GM12878 (cell line): ENCODE measurements around the gene BCAS2. TPM values are rescaled to one million over a fixed set of nuclear protein-coding genes. Genes with fewer than 3 reads are reported as not detected.

Source experiments
- ATAC-seq: fragments of 200-7000 bp; cut with Tn5 transposase; 3 replicates; pipeline ENCODE4 v1.9.1; 2020; ENCODE audit warnings: mild to moderate bottlenecking, moderate library complexity
- BruUV-seq: library from RNA; stranded (reverse); fragments of 400-500 nt; replicated peaks from 2 replicates; lab custom pipeline; 2021; lab: Mats Ljungman, UMichigan
- CTCF ChIA-PET: fragments of 300-600 bp; sonication (Branson Sonifier 250); formaldehyde crosslinking; extraction: SDS; loops from one replicate; lab custom pipeline; 2021; ENCODE audit warnings: inconsistent platforms; lab: Yijun Ruan, JAX
- POLR2A ChIA-PET: fragments of 350-600 bp; formaldehyde crosslinking; extraction: SDS; loops from one replicate; lab custom pipeline; 2021; ENCODE audit warnings: inconsistent platforms; lab: Charles Lee
- RAD21 ChIA-PET: fragments of 300-600 bp; sonication (Branson Sonifier 250); formaldehyde crosslinking; loops from one replicate; lab custom pipeline; 2023; ENCODE audit warnings: antibody characterized with exemption; ENCODE audit not compliant: unreplicated experiment; lab: Charles Lee
- SMC1A ChIA-PET: fragments of 300-600 bp; sonication (Branson Sonifier 250); formaldehyde crosslinking; loops from one replicate; lab custom pipeline; 2023; ENCODE audit not compliant: unreplicated experiment, uncharacterized antibody; lab: Charles Lee
- DNase-seq: peaks from one replicate; pipeline ENCODE4 v3.0.0-alpha.2; 2011; ENCODE audit warnings: low read depth, low spot score
- FAIRE-seq: peaks from 3 replicates; lab custom pipeline; 2011; peaks lifted over from hg19 to GRCh38; lab: Jason Lieb, UNC
- H2AFZ ChIP-seq: 2 replicates; pipeline ENCODE4 v1.6.0; 2011; ENCODE audit warnings: low read depth, low read length, control low read depth; ENCODE audit not compliant: control insufficient read depth
- H3K27ac ChIP-seq: 2 replicates; pipeline ENCODE4 v1.5.1; 2011; ENCODE audit warnings: control low read depth; ENCODE audit not compliant: control insufficient read depth, insufficient read depth
- H3K27me3 ChIP-seq, 2 experiments: replicated peaks in 1 of 2; 2 replicates each; pipeline versions ENCODE4 v1.6.0 to v1.6.1; 2011; ENCODE audit warnings: low read length in 1 of 2; ENCODE audit not compliant: control insufficient read depth in 2 of 2, insufficient read depth in 2 of 2
- H3K36me3 ChIP-seq, 2 experiments: 2 replicates each; pipeline ENCODE4 v1.5.1; 2011; ENCODE audit warnings: low read length in 1 of 2; ENCODE audit not compliant: control insufficient read depth in 2 of 2, insufficient read depth in 2 of 2
- H3K4me1 ChIP-seq: 2 replicates; pipeline ENCODE4 v1.6.1; 2011; ENCODE audit warnings: mild to moderate bottlenecking, low read length, moderate library complexity, mixed read lengths; ENCODE audit not compliant: control insufficient read depth, insufficient read depth
- H3K4me2 ChIP-seq: 2 replicates; pipeline ENCODE4 v1.6.0; 2011; ENCODE audit warnings: control low read depth; ENCODE audit not compliant: control insufficient read depth, insufficient read depth
- H3K4me3 ChIP-seq: fragments of 200-600 bp; sonication (generic); 2 replicates; pipeline ENCODE4 v1.5.1; 2016
- H3K79me2 ChIP-seq: 2 replicates; pipeline ENCODE4 v1.6.0; 2011; ENCODE audit warnings: low read length; ENCODE audit not compliant: control insufficient read depth, insufficient read depth
- H3K9ac ChIP-seq: 2 replicates; pipeline ENCODE4 v1.8.0; 2011; ENCODE audit warnings: low read length, control low read depth, mixed read lengths; ENCODE audit not compliant: control insufficient read depth, insufficient read depth
- H3K9me3 ChIP-seq: replicated peaks from 3 replicates; pipeline ENCODE4 v1.5.1; 2011; ENCODE audit warnings: mild to moderate bottlenecking, low read length; ENCODE audit not compliant: control insufficient read depth, insufficient read depth
- H4K20me1 ChIP-seq: 2 replicates; pipeline ENCODE4 v1.6.0; 2011; ENCODE audit not compliant: control insufficient read depth, insufficient read depth
- BMI1 ChIP-seq: fragments of 450-650 bp; IDR thresholded peaks from 2 replicates; pipeline ENCODE4 v1.6.1; 2016; ENCODE audit warnings: mild to moderate bottlenecking, moderate library complexity, borderline replicate concordance
- JUNB ChIP-seq: IDR thresholded peaks from 2 replicates; pipeline ENCODE4 v1.6.1; 2016; ENCODE audit warnings: antibody characterized with exemption, mild to moderate bottlenecking
- MTA3 ChIP-seq: IDR thresholded peaks from 2 replicates; pipeline ENCODE4 v1.6.1; 2012; ENCODE audit warnings: low read length, inconsistent platforms, borderline replicate concordance
- NR2C1 ChIP-seq: fragments of 450-650 bp; IDR thresholded peaks from 2 replicates; pipeline ENCODE4 v1.6.1; 2017; ENCODE audit warnings: antibody characterized with exemption, mild to moderate bottlenecking, moderate library complexity
- NR2F1 ChIP-seq: fragments of 450-650 bp; conservative IDR thresholded peaks from 2 replicates; pipeline ENCODE4 v1.6.1; 2017; ENCODE audit warnings: mild to moderate bottlenecking
- SMAD5 ChIP-seq: IDR thresholded peaks from 2 replicates; pipeline ENCODE4 v1.6.1; 2016; ENCODE audit warnings: antibody characterized with exemption, low read depth
- WGBS: methylation state at CpG from one replicate; pipeline ENCODE4 v1.1.6; 2016; ENCODE audit warnings: low lambda C conversion rate; ENCODE audit not compliant: insufficient replicate concordance, insufficient coverage; ENCODE audit errors: missing lambda C conversion rate; 5-methylcytosine and 5-hydroxymethylcytosine counted together
- in situ Hi-C: fragments of 300-500 bp; cut with MboI; formaldehyde crosslinking; loops from 9 replicates; pipeline ENCODE4 v1.14.3; 2018; ENCODE audit warnings: mixed read lengths
- intact Hi-C: fragments of 100-400 bp; cut with micrococcal nuclease; formaldehyde crosslinking; loops from one replicate; pipeline ENCODE4 v1.14.2; 2022; ENCODE audit not compliant: unreplicated experiment
- polyA plus RNA-seq, 11 experiments: library from polyadenylated mRNA; depleted of rRNA in 4 of 11; unstranded in 6 of 11; stranded (reverse) in 5 of 11; fragments of >200 nt; fragmentation: Nextera tagmentation in 4 of 11; fragmentation: Illumina TruSeq in 1 of 11; extraction: Ambion mirVana in 4 of 11; extraction: Trizol in 1 of 11; gene quantifications; 1 replicate in 1 of 11; 2 replicates in 10 of 11; pipeline versions ENCODE4 v1.2.1 to v1.2.3, GENCODE V29; 2011 to 2016; ENCODE audit warnings: inconsistent platforms in 2 of 11, missing spikeins in 2 of 11, low read depth in 1 of 11
- total RNA-seq, 4 experiments: library from RNA; depleted of rRNA in 3 of 4; stranded (reverse); fragments of >200 nt in 3 of 4; fragmentation: Illumina TruSeq in 1 of 4; extraction: Trizol in 1 of 4; gene quantifications; 2 replicates each; pipeline versions ENCODE4 v1.2.1 to v1.2.3, GENCODE V29; 2013 to 2021
- TF ChIP-seq, protein P1 (sequence below): IDR thresholded peaks from 2 replicates; pipeline ENCODE4 v1.6.1; 2011; ENCODE audit warnings: borderline replicate concordance, low read depth, mild to moderate bottlenecking, moderate library complexity, mixed read lengths, low read length; ENCODE audit not compliant: insufficient read depth; ENCODE audit errors: extremely low read length
- TF ChIP-seq, protein P2 (sequence below): fragments of 450-650 bp; formaldehyde crosslinking; IDR thresholded peaks from 2 replicates; pipeline ENCODE4 v1.4.0; 2020; ENCODE audit warnings: mild to moderate bottlenecking, moderate library complexity
- TF ChIP-seq, protein P3 (sequence below): fragments of 450-650 bp; formaldehyde crosslinking; IDR thresholded peaks from 2 replicates; pipeline ENCODE4 v1.5.0; 2022; ENCODE audit warnings: mild to moderate bottlenecking, missing genetic modification characterization
- TF ChIP-seq, protein P4 (sequence below): fragments of 450-650 bp; IDR thresholded peaks from 2 replicates; pipeline ENCODE4 v1.6.1; 2016; ENCODE audit warnings: mild to moderate bottlenecking

BCAS2 gene
- total and polyA plus RNA-seq, 10 of the 15 experiments (the other 5 are each of a cell fraction or from before 2014, with no cell fraction given): 37.3 to 129 (median 60.7) TPM

DNA sequence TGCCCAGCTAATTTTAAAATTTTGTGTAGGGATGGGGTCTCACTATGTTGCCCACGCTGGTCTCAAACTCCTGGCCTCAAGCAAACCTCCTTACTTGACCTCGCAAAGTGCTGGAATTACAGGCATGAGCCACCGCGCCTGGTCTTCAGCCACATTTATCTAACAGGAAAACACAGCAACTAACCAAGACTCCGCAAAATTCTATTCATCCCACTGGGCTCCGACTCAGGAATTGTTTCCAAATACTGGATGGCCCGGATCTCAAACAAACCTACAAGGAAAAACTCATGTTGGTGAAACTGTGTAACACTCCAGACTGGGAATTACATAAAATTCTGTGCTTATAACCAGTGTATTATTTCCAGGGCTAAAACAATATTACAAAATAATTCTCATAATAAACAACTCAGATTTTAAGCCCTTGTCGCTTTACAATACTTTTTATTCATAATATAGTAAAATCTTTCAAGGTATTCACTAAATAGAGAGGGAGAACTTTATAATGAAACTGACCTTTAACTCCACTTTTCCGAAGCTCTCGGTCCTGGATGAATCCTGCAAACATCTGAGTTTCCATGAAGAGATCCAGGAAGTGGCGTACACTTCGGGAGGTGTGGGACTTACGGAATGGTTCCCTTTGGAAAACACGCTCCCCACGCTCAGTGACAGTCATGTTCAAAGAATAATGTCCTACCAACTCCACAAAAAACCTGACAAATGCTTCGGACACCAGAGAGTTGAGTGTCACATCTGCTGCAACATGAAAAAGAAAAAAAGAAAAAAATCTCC is 6.0 kb upstream of the BCAS2 start:
- TF ChIP-seq NR2C1 (no peak), BMI1 (no peak), MTA3 (no peak), NR2F1 (no peak), SMAD5 (no peak), JUNB (no peak)
- TF ChIP-seq, protein P1, sequence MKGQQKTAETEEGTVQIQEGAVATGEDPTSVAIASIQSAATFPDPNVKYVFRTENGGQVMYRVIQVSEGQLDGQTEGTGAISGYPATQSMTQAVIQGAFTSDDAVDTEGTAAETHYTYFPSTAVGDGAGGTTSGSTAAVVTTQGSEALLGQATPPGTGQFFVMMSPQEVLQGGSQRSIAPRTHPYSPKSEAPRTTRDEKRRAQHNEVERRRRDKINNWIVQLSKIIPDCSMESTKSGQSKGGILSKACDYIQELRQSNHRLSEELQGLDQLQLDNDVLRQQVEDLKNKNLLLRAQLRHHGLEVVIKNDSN: no peak
- TF ChIP-seq, protein P2, sequence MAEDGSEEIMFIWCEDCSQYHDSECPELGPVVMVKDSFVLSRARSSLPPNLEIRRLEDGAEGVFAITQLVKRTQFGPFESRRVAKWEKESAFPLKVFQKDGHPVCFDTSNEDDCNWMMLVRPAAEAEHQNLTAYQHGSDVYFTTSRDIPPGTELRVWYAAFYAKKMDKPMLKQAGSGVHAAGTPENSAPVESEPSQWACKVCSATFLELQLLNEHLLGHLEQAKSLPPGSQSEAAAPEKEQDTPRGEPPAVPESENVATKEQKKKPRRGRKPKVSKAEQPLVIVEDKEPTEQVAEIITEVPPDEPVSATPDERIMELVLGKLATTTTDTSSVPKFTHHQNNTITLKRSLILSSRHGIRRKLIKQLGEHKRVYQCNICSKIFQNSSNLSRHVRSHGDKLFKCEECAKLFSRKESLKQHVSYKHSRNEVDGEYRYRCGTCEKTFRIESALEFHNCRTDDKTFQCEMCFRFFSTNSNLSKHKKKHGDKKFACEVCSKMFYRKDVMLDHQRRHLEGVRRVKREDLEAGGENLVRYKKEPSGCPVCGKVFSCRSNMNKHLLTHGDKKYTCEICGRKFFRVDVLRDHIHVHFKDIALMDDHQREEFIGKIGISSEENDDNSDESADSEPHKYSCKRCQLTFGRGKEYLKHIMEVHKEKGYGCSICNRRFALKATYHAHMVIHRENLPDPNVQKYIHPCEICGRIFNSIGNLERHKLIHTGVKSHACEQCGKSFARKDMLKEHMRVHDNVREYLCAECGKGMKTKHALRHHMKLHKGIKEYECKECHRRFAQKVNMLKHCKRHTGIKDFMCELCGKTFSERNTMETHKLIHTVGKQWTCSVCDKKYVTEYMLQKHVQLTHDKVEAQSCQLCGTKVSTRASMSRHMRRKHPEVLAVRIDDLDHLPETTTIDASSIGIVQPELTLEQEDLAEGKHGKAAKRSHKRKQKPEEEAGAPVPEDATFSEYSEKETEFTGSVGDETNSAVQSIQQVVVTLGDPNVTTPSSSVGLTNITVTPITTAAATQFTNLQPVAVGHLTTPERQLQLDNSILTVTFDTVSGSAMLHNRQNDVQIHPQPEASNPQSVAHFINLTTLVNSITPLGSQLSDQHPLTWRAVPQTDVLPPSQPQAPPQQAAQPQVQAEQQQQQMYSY (CRISPR knock-in tag): no peak
- TF ChIP-seq, protein P3, sequence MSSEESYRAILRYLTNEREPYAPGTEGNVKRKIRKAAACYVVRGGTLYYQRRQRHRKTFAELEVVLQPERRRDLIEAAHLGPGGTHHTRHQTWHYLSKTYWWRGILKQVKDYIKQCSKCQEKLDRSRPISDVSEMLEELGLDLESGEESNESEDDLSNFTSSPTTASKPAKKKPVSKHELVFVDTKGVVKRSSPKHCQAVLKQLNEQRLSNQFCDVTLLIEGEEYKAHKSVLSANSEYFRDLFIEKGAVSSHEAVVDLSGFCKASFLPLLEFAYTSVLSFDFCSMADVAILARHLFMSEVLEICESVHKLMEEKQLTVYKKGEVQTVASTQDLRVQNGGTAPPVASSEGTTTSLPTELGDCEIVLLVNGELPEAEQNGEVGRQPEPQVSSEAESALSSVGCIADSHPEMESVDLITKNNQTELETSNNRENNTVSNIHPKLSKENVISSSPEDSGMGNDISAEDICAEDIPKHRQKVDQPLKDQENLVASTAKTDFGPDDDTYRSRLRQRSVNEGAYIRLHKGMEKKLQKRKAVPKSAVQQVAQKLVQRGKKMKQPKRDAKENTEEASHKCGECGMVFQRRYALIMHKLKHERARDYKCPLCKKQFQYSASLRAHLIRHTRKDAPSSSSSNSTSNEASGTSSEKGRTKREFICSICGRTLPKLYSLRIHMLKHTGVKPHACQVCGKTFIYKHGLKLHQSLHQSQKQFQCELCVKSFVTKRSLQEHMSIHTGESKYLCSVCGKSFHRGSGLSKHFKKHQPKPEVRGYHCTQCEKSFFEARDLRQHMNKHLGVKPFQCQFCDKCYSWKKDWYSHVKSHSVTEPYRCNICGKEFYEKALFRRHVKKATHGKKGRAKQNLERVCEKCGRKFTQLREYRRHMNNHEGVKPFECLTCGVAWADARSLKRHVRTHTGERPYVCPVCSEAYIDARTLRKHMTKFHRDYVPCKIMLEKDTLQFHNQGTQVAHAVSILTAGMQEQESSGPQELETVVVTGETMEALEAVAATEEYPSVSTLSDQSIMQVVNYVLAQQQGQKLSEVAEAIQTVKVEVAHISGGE (CRISPR knock-in tag): no peak
- TF ChIP-seq, protein P4, sequence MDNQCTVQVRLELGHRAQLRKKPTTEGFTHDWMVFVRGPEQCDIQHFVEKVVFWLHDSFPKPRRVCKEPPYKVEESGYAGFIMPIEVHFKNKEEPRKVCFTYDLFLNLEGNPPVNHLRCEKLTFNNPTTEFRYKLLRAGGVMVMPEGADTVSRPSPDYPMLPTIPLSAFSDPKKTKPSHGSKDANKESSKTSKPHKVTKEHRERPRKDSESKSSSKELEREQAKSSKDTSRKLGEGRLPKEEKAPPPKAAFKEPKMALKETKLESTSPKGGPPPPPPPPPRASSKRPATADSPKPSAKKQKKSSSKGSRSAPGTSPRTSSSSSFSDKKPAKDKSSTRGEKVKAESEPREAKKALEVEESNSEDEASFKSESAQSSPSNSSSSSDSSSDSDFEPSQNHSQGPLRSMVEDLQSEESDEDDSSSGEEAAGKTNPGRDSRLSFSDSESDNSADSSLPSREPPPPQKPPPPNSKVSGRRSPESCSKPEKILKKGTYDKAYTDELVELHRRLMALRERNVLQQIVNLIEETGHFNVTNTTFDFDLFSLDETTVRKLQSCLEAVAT: no peak
- ChIA-PET CTCF (no interaction called here), SMC1A (no interaction called here), RAD21 (no interaction called here), POLR2A (no interaction called here)
- no peak overlapping the region for H3K4me3 ChIP-seq
- H3K9ac ChIP-seq: no peak overlapping the region
- H2AFZ ChIP-seq: no peak overlapping the region
- intact Hi-C loops (no loop called here), in situ Hi-C loops (no loop called here)
- H3K79me2 ChIP-seq: no peaks in the 10 kb centered on the region
- WGBS: 55% methylated on average over 16 of the region's 16 CpGs
- no peaks in the 10 kb centered on the region for H3K9me3 ChIP-seq
- no peaks in the 10 kb centered on the region for H3K36me3 ChIP-seq
- BruUV-seq: no TSS peak
- no peaks in the 10 kb centered on the region for H4K20me1 ChIP-seq
- no peak overlapping the region for H3K27ac ChIP-seq
- FAIRE-seq (no peak), ATAC-seq (no peak), DNase-seq (no peak)
- peaks cover under 1% of the 10 kb centered on the region; the same call in 1 of the 2 replicates for H3K4me1 ChIP-seq
- no peak overlapping the region for H3K4me2 ChIP-seq
- no peaks in the 10 kb centered on the region for H3K27me3 ChIP-seq
